ENCODE measurements around the gene EDC4.

GRCh38 chr16:67853670-67854069 is 19.2 kb upstream of the EDC4 start:
- TF ChIP-seq, protein P1, sequence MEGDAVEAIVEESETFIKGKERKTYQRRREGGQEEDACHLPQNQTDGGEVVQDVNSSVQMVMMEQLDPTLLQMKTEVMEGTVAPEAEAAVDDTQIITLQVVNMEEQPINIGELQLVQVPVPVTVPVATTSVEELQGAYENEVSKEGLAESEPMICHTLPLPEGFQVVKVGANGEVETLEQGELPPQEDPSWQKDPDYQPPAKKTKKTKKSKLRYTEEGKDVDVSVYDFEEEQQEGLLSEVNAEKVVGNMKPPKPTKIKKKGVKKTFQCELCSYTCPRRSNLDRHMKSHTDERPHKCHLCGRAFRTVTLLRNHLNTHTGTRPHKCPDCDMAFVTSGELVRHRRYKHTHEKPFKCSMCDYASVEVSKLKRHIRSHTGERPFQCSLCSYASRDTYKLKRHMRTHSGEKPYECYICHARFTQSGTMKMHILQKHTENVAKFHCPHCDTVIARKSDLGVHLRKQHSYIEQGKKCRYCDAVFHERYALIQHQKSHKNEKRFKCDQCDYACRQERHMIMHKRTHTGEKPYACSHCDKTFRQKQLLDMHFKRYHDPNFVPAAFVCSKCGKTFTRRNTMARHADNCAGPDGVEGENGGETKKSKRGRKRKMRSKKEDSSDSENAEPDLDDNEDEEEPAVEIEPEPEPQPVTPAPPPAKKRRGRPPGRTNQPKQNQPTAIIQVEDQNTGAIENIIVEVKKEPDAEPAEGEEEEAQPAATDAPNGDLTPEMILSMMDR (IDR thresholded peaks at IDR 0.05; ENCODE audit: insufficient read depth, low read depth, low read length), result no peak
- TF ChIP-seq EZH2 (IDR thresholded peaks at IDR 0.05; ENCODE audit: insufficient read depth, low read length), result no peak
